HG02884 (cell line): ENCODE results near the gene CLMN.

ENCODE experiments used
- ATAC-seq: cut with Tn5 transposase; IDR thresholded peaks from one replicate; pipeline ENCODE4 v1.9.1; 2021; ENCODE audit warnings: mild to moderate bottlenecking, moderate library complexity; ENCODE audit not compliant: unreplicated experiment

Gene CLMN

DNA sequence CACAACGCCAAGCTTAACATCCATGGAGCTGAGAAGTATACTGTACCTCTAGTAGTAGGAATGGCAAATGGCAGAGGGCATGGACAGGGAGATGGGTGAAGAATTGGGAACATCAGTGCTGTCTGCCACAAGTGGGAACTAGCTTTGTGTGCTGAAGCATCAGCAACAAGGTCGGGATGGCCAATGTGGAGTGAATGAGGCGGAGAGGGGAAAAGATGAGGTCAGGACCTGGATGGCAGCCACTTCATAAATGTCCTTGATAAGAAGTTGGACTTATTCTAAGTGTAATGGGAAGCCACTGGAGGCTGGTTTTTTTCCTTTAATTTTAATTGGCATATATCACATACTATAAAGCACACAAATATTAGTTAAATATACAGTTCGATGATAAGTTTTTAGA lies 21.9 kb upstream of the CLMN start:
- ATAC-seq, result no peak

- no peak for ATAC-seq
Measured at GRCh38 chr14:95341115-95341514, 21.4 kb upstream of the CLMN start.

DNA sequence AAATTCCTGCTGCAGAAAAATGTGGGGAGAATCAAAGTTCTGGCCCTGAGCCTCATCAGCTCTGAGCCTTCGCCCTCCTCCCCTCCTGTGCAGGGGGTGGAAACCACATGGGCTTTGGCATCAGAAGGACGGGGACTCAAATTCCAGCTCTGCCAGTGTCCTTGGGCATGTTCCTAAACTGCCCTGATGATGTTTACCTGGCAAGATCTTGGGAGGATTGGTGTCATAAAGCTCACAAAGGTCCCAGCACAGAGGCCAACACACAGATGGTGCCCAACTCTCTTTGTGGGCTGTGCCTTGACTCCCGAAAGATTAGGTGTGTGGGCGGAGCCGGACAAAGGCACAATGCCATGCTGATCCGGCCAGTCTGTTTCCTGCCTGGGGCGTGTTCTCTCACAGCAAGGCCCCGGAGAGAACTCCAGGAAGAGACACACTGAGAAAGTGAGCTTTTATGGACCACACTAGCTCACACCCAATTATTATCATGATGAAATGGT lies 20.5 kb upstream of the CLMN start:
- ATAC-seq, result no peak

GRCh38 chr14:95339301-95339865 lies 19.7 kb upstream of the CLMN start:
- no peak for ATAC-seq

GRCh38 chr14:95338436-95338835 lies 18.7 kb upstream of the CLMN start:
- ATAC-seq, result no peak

DNA sequence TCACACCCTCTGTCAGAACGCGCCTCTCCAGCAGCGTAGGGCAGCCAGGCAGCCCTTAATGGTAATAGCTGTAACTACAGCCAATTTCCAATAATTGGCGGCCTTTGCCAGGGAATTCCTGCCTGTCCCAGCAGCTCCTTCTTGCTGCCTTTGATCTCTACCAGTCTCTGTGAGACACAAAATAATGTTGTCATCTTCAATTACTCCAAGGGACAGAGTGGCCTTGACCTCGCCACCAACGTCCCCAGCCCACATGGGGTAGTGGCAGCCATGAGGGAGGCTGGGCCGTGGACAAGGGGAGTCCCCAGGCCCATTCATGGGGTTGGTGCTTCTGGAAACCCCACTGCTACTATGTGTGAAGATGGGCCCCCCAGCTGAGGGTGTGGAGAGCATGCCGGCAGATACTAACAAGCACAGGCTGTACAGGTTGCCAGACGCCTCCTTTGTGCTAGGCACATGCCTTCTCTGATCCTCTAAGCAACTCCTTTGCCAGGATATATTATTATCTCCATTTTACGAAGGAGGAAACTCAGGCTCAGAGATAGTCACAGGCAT lies 17.4 kb upstream of the CLMN start:
- no peak for ATAC-seq

DNA sequence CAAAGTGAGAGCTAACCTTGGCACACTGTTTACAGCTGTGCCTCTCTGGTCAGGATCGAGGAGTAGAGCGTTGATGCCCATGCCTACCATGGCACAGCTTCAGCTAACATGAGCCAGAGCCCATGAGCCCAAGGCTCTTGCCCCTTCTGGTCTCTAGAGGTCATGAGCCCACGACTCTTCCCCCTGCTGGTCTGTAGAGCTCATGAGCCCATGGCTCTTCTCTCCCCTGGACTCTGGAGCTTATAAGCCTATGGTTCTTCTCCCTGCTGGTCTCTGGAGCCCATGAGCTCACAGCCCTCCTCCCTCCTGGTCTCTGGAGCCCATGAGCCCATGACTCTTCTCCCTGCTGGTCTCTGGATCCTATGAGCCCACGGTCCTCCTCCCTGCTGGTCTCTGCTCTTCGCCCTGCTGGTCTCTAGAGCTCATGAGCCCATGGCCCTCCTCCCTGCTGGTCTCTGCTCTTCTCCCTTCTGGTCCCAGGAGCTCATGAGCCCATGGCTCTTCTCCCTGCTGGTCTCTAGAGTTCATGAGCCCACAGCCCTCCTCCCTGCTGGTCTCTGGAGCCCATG lies 16.6 kb upstream of the CLMN start:
- ATAC-seq, result no peak

DNA sequence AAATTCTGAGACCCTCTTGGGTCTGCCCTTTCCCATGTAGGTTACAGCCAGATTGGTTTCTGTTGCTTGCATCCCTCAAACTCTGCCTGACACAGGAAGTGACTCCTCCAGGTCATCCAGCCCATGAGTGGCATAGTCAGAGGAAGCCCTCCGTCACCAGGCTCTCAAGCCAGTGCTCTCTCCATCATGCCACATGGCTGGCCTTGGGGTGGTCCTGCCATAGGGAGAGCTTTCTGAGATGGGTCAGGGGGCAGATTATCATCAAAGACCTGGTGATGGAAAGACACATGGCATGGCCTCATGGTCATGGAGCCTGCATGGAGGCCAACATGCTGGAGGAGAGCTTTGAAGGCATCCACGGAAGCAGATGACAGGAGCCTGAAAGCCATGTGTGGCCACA lies 15.4 kb upstream of the CLMN start:
- ATAC-seq, result no peak

GRCh38 chr14:95334044-95334443 lies 14.3 kb upstream of the CLMN start:
- no peak for ATAC-seq

- ATAC-seq, result no peak
Measured at GRCh38 chr14:95332641-95333040, 12.9 kb upstream of the CLMN start.

DNA sequence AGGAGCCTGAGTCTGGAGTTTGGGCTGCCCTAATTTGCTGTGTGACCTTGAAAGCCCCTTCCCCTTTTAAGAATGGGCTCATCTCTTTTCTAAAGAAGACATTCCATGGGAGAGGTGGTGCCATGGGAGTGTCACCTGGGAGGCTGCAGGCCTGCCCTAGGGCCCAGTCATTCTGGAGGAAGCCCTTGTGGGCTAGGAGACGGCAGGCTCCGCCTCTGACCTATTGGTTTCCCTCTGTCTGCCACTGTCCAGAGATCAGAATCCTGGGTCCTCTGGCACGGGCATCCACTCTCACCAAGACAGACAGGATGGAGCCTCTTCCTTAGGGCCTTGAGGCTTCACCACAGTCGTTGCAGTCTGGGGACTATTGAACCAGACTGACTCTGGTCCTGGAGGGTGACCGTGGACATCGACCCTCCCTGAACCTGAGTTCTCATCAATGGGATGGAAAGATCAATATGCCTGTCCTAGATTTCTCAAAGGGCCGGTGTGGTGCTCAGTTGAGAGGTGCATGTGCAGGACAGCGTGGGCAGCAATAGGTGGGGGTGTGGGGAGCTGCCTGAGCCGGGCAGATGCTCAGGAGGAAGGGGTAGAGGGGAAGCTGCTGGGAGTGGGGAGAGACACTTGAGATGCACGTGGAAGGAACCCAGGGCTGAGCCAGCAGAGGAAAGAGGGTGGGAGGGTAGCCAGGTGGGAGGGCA lies 12.2 kb upstream of the CLMN start:
- no peak for ATAC-seq

DNA sequence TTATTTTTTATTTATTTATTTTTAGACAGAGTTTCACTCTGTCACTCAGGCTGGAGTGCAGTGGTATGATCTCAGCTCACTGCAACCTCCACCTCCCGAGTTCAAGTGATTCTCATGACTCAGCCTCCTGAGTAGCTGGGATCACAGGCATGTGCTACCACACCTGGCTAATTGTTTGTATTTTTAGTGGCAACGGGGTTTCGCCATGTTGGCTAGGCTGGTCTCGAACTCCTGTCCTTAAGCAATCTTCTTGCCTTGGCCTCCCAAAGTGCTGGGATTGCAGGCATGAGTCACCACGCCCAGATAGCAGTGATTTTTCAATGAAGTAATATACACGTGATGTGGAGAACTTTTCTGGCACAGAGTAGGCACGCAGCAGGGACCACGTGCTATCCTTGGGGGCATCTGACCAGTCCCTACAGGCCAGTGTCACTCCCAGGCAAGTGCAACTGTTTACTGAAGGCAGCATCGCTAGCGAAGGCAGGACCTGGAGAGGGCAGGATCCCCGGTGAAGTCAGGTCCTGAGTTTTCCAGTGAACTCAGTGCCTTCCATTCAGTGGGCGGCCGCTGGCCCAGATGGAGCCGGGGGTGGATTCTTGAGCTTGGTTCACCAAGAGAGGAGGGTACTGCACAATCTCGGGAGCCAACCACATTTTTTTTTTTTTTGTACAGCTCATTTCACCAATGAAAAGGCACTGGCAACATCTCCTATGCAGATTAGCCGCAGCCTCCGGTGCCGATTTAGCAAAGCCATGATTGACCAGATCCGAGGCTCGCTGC lies 11.1 kb upstream of the CLMN start:
- no peak for ATAC-seq

DNA sequence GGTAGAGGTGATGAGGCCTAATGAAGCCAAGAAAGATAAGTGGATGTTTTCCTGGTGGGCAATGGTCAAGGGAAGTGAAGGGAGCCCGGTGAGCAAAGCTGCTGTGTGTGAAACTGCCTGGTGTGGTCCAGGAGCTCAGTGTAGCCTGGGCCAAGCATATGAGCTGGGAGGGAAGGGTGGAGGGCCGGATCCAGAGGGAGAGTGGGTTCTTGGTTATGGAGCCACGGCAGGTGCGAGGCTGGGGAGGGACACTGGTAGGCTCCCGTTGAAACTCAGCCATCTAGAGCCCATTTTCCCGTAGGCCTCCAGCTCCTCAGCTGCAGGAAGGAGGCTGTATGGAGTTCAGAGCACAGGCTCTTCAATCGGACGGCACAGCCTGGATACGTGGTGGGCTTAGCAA lies 10.2 kb upstream of the CLMN start:
- ATAC-seq, result no peak

- ATAC-seq, result no peak
Measured at GRCh38 chr14:95328729-95329503, 9.2 kb upstream of the CLMN start.

- peak; percentile 97 for ATAC-seq
Measured at GRCh38 chr14:95327558-95328374, 8.1 kb upstream of the CLMN start.

DNA sequence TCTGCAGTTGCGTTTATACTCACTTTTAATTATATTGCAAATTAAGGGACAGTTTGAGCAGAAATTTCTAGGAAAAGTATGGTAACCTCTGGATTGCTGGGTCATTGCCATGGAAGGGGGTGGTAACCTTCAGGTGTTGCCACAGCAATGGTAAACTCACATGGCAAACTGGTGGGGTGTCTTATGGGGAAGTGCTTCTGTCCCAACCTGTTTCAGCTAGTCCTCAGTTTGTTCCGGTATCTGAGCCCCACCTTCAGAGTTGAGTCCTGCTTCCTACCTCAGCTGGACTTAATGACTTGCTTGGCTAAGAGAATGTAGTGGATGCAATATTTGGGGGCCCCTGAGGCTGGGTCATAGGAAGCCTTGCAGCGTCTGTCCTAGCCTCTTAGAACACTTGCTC lies 7.3 kb upstream of the CLMN start:
- ATAC-seq, result no peak

- ATAC-seq, result no peak
Measured at GRCh38 chr14:95323917-95324316, 4.2 kb upstream of the CLMN start.

DNA sequence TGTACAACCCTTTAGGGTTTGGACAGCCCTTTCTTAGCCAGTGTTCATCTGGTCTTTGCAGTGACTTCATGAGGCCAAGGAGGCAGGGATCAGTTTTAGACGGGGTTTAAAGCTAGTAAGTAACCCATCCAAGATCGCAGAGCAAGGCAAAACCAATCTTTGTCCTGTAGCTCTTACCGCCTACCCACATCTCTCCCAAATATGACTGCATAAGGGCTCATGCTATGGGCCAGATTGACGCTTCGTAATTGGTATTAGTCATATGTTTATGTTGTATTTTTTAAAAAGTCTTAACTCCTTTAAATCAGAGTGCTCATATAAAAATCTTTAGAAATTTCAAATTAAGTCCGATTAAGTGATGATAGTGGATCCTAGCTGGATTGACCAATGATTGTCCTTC lies 3.7 kb upstream of the CLMN start:
- ATAC-seq, result no peak

DNA sequence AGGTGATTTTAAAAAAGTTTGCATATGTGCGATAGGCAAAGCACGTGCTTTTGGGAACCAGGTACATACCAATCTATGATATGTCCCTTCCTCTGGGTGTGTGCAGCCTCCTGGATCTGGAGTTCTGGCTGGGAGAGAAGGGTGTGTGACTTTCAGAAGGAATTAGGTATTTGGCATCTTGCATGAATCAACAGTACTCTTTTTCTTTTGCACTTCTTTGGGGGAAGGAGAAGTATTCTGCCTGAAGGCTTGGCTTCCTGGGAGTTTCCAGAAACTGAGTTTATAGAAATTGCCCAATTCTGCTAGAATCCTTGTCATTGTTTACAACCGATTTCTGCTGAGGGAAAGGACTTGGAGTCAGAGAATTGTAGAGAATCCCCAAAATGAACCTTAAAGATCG lies 2.9 kb upstream of the CLMN start:
- ATAC-seq, result no peak
